CD14-positive monocyte (primary cell): ENCODE results near the gene TERT. TPM values are rescaled to one million over a fixed set of nuclear protein-coding genes. Genes with fewer than 3 reads are reported as not detected.

Experiments
- DNase-seq, 3 donors: peaks; one replicate each; pipeline ENCODE4 v3.0.0-alpha.2; 2011 to 2022
- H2AFZ ChIP-seq: 2 replicates; pipeline ENCODE4 v1.6.0; 2012; ENCODE audit warnings: mild to moderate bottlenecking, low read depth, low read length, inconsistent platforms; ENCODE audit not compliant: insufficient read depth, poor library complexity, severe bottlenecking
- H3K27ac ChIP-seq, 2 donors: 1 replicate in 1 of 2; 2 replicates in 1 of 2; pipeline ENCODE4 v1.5.1; 2012 to 2013; ENCODE audit warnings: low read length in 2 of 2, control low read depth in 1 of 2, inconsistent platforms in 1 of 2, low read depth in 1 of 2, mild to moderate bottlenecking in 1 of 2
- H3K27me3 ChIP-seq, 2 donors: one replicate each; pipeline versions ENCODE4 v1.6.0 to v1.6.1; 2011 to 2013; ENCODE audit warnings: low read length in 2 of 2; ENCODE audit not compliant: control insufficient read depth in 2 of 2, insufficient read depth in 2 of 2
- H3K36me3 ChIP-seq, 2 donors: replicated peaks in 1 of 2; 1 replicate in 1 of 2; 2 replicates in 1 of 2; pipeline versions ENCODE4 v1.5.1 to v1.6.1; 2012 to 2013; ENCODE audit warnings: low read length in 2 of 2, control low read depth in 1 of 2, inconsistent platforms in 1 of 2, mild to moderate bottlenecking in 1 of 2; ENCODE audit not compliant: insufficient read depth in 2 of 2, control insufficient read depth in 1 of 2
- H3K4me1 ChIP-seq, 2 donors: 1 replicate in 1 of 2; 2 replicates in 1 of 2; pipeline versions ENCODE4 v1.5.1 to v1.6.1; 2012 to 2013; ENCODE audit warnings: low read length in 2 of 2, control low read depth in 1 of 2, inconsistent platforms in 1 of 2, mild to moderate bottlenecking in 1 of 2, moderate library complexity in 1 of 2; ENCODE audit not compliant: insufficient read depth in 2 of 2, control insufficient read depth in 1 of 2
- H3K4me2 ChIP-seq: replicated peaks from 2 replicates; pipeline ENCODE3; 2012; ENCODE audit warnings: low read length, moderate library complexity, mild to moderate bottlenecking; ENCODE audit not compliant: poor library complexity, severe bottlenecking; ENCODE audit errors: extremely low read depth
- H3K4me3 ChIP-seq, 3 experiments: fragments of 200-600 bp in 1 of 3; sonication (generic) in 1 of 3; replicated peaks in 1 of 3; 1 replicate in 2 of 3; 2 replicates in 1 of 3; pipeline ENCODE4 v1.5.1; 2011 to 2013; ENCODE audit warnings: low read length in 3 of 3, mild to moderate bottlenecking in 3 of 3, control low read depth in 2 of 3, low read depth in 2 of 3, inconsistent platforms in 1 of 3, moderate library complexity in 1 of 3
- H3K79me2 ChIP-seq: 2 replicates; pipeline ENCODE4 v1.6.0; 2012; ENCODE audit warnings: mild to moderate bottlenecking, control low read depth, inconsistent platforms, low read length, moderate library complexity; ENCODE audit not compliant: insufficient read depth
- H3K9ac ChIP-seq: 2 replicates; pipeline ENCODE4 v1.6.0; 2017; ENCODE audit warnings: low read length, mild to moderate bottlenecking; ENCODE audit not compliant: insufficient read depth, poor library complexity, severe bottlenecking
- H3K9me3 ChIP-seq, 2 donors: replicated peaks in 1 of 2; 1 replicate in 1 of 2; 2 replicates in 1 of 2; pipeline versions ENCODE4 v1.5.1 to v1.6.1; 2012 to 2013; ENCODE audit warnings: low read length in 2 of 2, control low read depth in 1 of 2; ENCODE audit not compliant: control insufficient read depth in 1 of 2, insufficient read depth in 1 of 2
- H4K20me1 ChIP-seq: 2 replicates; pipeline ENCODE4 v1.6.0; 2012; ENCODE audit warnings: mild to moderate bottlenecking, low read length, control low read depth, moderate library complexity; ENCODE audit not compliant: insufficient read depth
- H3K27ac Mint-ChIP-seq, 7 donors: one replicate each; pipeline ENCODE4 v1.8.0; 2020; ENCODE audit warnings: mild to moderate bottlenecking in 7 of 7, mixed read lengths in 7 of 7, moderate library complexity in 6 of 7, inconsistent platforms in 2 of 7
- H3K27me3 Mint-ChIP-seq, 3 donors: one replicate each; pipeline ENCODE4 v1.8.0; 2021 to 2022; ENCODE audit warnings: low read depth in 3 of 3, mild to moderate bottlenecking in 3 of 3, mixed read lengths in 3 of 3, moderate library complexity in 3 of 3, inconsistent platforms in 1 of 3
- H3K36me3 Mint-ChIP-seq, 2 donors: one replicate each; pipeline ENCODE4 v1.8.0; 2020; ENCODE audit warnings: mixed read lengths in 2 of 2, inconsistent platforms in 1 of 2, mild to moderate bottlenecking in 1 of 2
- H3K4me1 Mint-ChIP-seq: one replicate; pipeline ENCODE4 v1.8.0; 2020; ENCODE audit warnings: mild to moderate bottlenecking, mixed read lengths
- H3K4me3 Mint-ChIP-seq, 2 donors: one replicate each; pipeline ENCODE4 v1.8.0; 2020; ENCODE audit warnings: mild to moderate bottlenecking in 2 of 2, mixed read lengths in 2 of 2, moderate library complexity in 1 of 2
- H3K9me3 Mint-ChIP-seq, 7 donors: one replicate each; pipeline ENCODE4 v1.8.0; 2020 to 2022; ENCODE audit warnings: mixed read lengths in 7 of 7, mild to moderate bottlenecking in 6 of 7, moderate library complexity in 6 of 7, inconsistent platforms in 2 of 7
- CTCF ChIP-seq: fragments of 200-600 bp; IDR thresholded peaks from one replicate; pipeline ENCODE4 v1.8.0; 2022; ENCODE audit warnings: antibody characterized with exemption, mild to moderate bottlenecking
- WGBS: methylation state at CpG from one replicate; pipeline ENCODE4 v1.1.5; 2013; ENCODE audit warnings: missing lambda C conversion rate; ENCODE audit not compliant: insufficient coverage; 5-methylcytosine and 5-hydroxymethylcytosine counted together
- intact Hi-C, 2 donors: fragments of 100-400 bp; cut with micrococcal nuclease; formaldehyde crosslinking; loops; one replicate each; pipeline versions ENCODE4 v1.15.0 to v1.15.1; 2023
- polyA plus RNA-seq, 3 donors: library from polyadenylated mRNA; depleted of rRNA in 1 of 3; unstranded in 2 of 3; stranded (reverse) in 1 of 3; fragments of 300-500 nt in 2 of 3; fragments of >200 nt in 1 of 3; fragmentation: Illumina TruSeq in 2 of 3; gene quantifications; 1 replicate in 2 of 3; 2 replicates in 1 of 3; pipeline ENCODE4 v1.2.3, GENCODE V29; 2012 to 2021

TERT gene
- polyA plus RNA-seq, 3 donors = not detected

GRCh38 chr5:1207555-1207954 lies 87.3 kb downstream of the TERT start:
- WGBS = 89% methylated on average over 6 of the region's 6 CpGs
- intact Hi-C loops = no loop called here
- no peak overlapping the region for H3K27ac Mint-ChIP-seq

GRCh38 chr5:1206521-1207412 lies 88.1 kb downstream of the TERT start:
- no peak for DNase-seq
- 93% methylated on average over 41 of the region's 49 CpGs for WGBS
- intact Hi-C loops = no loop called here
- no peak overlapping the region for H3K4me3 ChIP-seq
- peaks cover 3 to 7% (median 4%) of the 10 kb centered on the region in 3 donors for H3K27me3 Mint-ChIP-seq
- H3K79me2 ChIP-seq = no peaks in the 10 kb centered on the region
- no peaks in the 10 kb centered on the region for H4K20me1 ChIP-seq
- no peak overlapping the region for H3K9ac ChIP-seq
- H3K27ac Mint-ChIP-seq = no peak overlapping the region
- no peaks in the 10 kb centered on the region for H3K36me3 ChIP-seq
- no peaks in the 10 kb centered on the region for H3K4me1 ChIP-seq
- H3K4me1 Mint-ChIP-seq = no peaks in the 10 kb centered on the region
- H3K27ac ChIP-seq = no peak overlapping the region
- no peak overlapping the region for H3K4me2 ChIP-seq
- no peaks in the 10 kb centered on the region for H3K27me3 ChIP-seq
- no peak overlapping the region for H3K4me3 Mint-ChIP-seq
- H3K9me3 Mint-ChIP-seq = peaks cover 0 to 1% (median 0%) of the 10 kb centered on the region in 7 donors
- H2AFZ ChIP-seq = no peak overlapping the region
- no peaks in the 10 kb centered on the region for H3K36me3 Mint-ChIP-seq
- TF ChIP-seq CTCF = no peak
- H3K9me3 ChIP-seq = no peaks in the 10 kb centered on the region

More at GRCh38 chr5:1207555-1207954, 87.3 kb downstream of the TERT start:
- Histone ChIP-seq H3K4me2 (no peak overlapping the region), H3K27ac (no peak overlapping the region), H3K4me1 (no peaks in the 10 kb centered on the region), H3K4me3 (no peak overlapping the region), H3K79me2 (no peaks in the 10 kb centered on the region), H2AFZ (no peak overlapping the region), H4K20me1 (no peaks in the 10 kb centered on the region), H3K9me3 (no peaks in the 10 kb centered on the region), H3K27me3 (no peaks in the 10 kb centered on the region), H3K9ac (no peak overlapping the region), H3K36me3 (no peaks in the 10 kb centered on the region)
- H3K4me1 Mint-ChIP-seq = no peaks in the 10 kb centered on the region
- H3K27me3 Mint-ChIP-seq = peaks cover 3 to 9% (median 6%) of the 10 kb centered on the region in 3 donors
- peaks cover 0 to 4% (median 0%) of the 10 kb centered on the region in 7 donors for H3K9me3 Mint-ChIP-seq
- no peak overlapping the region for H3K4me3 Mint-ChIP-seq
- no peak for TF ChIP-seq CTCF
- no peaks in the 10 kb centered on the region for H3K36me3 Mint-ChIP-seq
- DNase-seq = no peak
